K562 (cell line): Measurements from ENCODE around the gene MIDN. TPM values are rescaled to one million over a fixed set of nuclear protein-coding genes. Genes with fewer than 3 reads are reported as not detected.

ENCODE experiments used
- CREB1 ChIP-seq, 2 experiments: sonication (generic) in 1 of 2; formaldehyde crosslinking in 1 of 2; IDR thresholded peaks; 2 replicates each; pipeline versions ENCODE4 v1.6.1 to v1.8.0; 2012 to 2022; ENCODE audit warnings: inconsistent platforms in 1 of 2, mild to moderate bottlenecking in 1 of 2, missing genetic modification reagents in 1 of 2, moderate library complexity in 1 of 2
- ELF4 ChIP-seq: fragments of 450-650 bp; formaldehyde crosslinking; IDR thresholded peaks from 2 replicates; pipeline ENCODE4 v1.4.0; 2022; ENCODE audit warnings: missing genetic modification characterization
- FOXA3 ChIP-seq, 2 experiments: fragments of 450-650 bp in 1 of 2; sonication (generic) in 1 of 2; formaldehyde crosslinking; IDR thresholded peaks in 1 of 2; conservative IDR thresholded peaks in 1 of 2; 2 replicates each; pipeline versions ENCODE4 v1.4.0 to v1.8.0; 2020 to 2022; ENCODE audit warnings: mild to moderate bottlenecking in 2 of 2, missing genetic modification reagents in 1 of 2
- HES1 ChIP-seq: fragments of 450-650 bp; IDR thresholded peaks from 2 replicates; pipeline ENCODE4 v1.6.1; 2016; ENCODE audit warnings: low read depth, mild to moderate bottlenecking, moderate library complexity
- HSF4 ChIP-seq: fragments of 250-450 bp; sonication (Bioruptor Pico); IDR thresholded peaks from 2 replicates; pipeline ENCODE4 v2.1.2; 2022; ENCODE audit warnings: mild to moderate bottlenecking, moderate library complexity, borderline replicate concordance
- IFI16 ChIP-seq: fragments of 250-450 bp; sonication (Bioruptor Pico); IDR thresholded peaks from 2 replicates; pipeline ENCODE4 v2.1.2; 2022; ENCODE audit warnings: mild to moderate bottlenecking, inconsistent platforms
- NCOA2 ChIP-seq, 2 experiments: fragments of 450-650 bp; IDR thresholded peaks; 2 replicates each; pipeline ENCODE4 v1.6.1; 2018; ENCODE audit warnings: mild to moderate bottlenecking in 2 of 2, moderate library complexity in 1 of 2; ENCODE audit not compliant: partially characterized antibody in 2 of 2
- POLR2B ChIP-seq: fragments of 450-650 bp; IDR thresholded peaks from 2 replicates; pipeline ENCODE4 v1.6.1; 2018; ENCODE audit warnings: low read depth; ENCODE audit not compliant: partially characterized antibody
- RBM22 ChIP-seq: fragments of 200-400 bp; formaldehyde crosslinking; IDR thresholded peaks from 2 replicates; pipeline ENCODE4 v1.6.1; 2018; ENCODE audit warnings: low read length, low read depth; ENCODE audit not compliant: poor library complexity, severe bottlenecking
- TAF1 ChIP-seq: IDR thresholded peaks from 2 replicates; pipeline ENCODE4 v1.6.1; 2011; ENCODE audit warnings: mild to moderate bottlenecking, low read length, moderate library complexity; ENCODE audit not compliant: insufficient read depth, control insufficient read depth, severe bottlenecking; ENCODE audit errors: extremely low read depth
- TFAM ChIP-seq: fragments of 250-450 bp; sonication (Bioruptor Pico); conservative IDR thresholded peaks from 2 replicates; pipeline ENCODE4 v1.5.0; 2021; ENCODE audit warnings: mild to moderate bottlenecking, moderate library complexity
- XRCC4 ChIP-seq: IDR thresholded peaks from one replicate; pipeline ENCODE4 v1.6.1; 2011; ENCODE audit not compliant: insufficient read depth, insufficient read length; ENCODE audit errors: extremely low read depth
- ZBED1 ChIP-seq: IDR thresholded peaks from 2 replicates; pipeline ENCODE4 v1.6.1; 2014
- ZNF239 ChIP-seq: fragments of 250-450 bp; sonication (Bioruptor Pico); IDR thresholded peaks from 2 replicates; pipeline ENCODE4 v1.4.0; 2020; ENCODE audit warnings: mild to moderate bottlenecking
- polyA plus RNA-seq, 8 experiments: library from polyadenylated mRNA; depleted of rRNA in 4 of 8; stranded (reverse) in 5 of 8; unstranded in 3 of 8; fragments of >200 nt; fragmentation: Nextera tagmentation in 2 of 8; fragmentation: Illumina TruSeq in 1 of 8; extraction: Ambion mirVana in 2 of 8; extraction: Trizol in 1 of 8; gene quantifications; 2 replicates each; pipeline versions ENCODE4 v1.2.1 to v1.2.3, GENCODE V29; 2011 to 2014; ENCODE audit warnings: inconsistent platforms in 1 of 8, missing spikeins in 1 of 8
- total RNA-seq, 7 experiments: library from RNA; depleted of rRNA in 6 of 7; stranded (reverse); fragments of >200 nt in 6 of 7; fragmentation: Illumina TruSeq in 2 of 7; extraction: Trizol in 2 of 7; gene quantifications; 2 replicates each; pipeline versions ENCODE4 v1.2.1 to v1.2.3, GENCODE V29; 2011 to 2021; ENCODE audit warnings: low replicate concordance in 1 of 7
- TF ChIP-seq, protein P1 (sequence below): fragments of 150-350 bp; conservative IDR thresholded peaks from 2 replicates; pipeline ENCODE4 v1.6.1; 2014; ENCODE audit warnings: low read length
- TF ChIP-seq, protein P2 (sequence below): fragments of 450-650 bp; IDR thresholded peaks from 2 replicates; pipeline ENCODE4 v1.6.1; 2016; ENCODE audit warnings: low read depth

MIDN gene
- total and polyA plus RNA-seq, 9 of the 15 experiments (the other 6 are each of a cell fraction or from before 2014, with no cell fraction given): 0.17 to 120 (median 10.1) TPM

- TF ChIP-seq TFAM (CRISPR knock-in tag) (no peak), XRCC4 (no peak), HSF4 (no peak), CREB1 (IDR thresholded peaks at IDR 0.05) (no peak; the same call in 1 of the 2 replicates), CREB1 (CRISPR knock-in tag; IDR thresholded peaks at IDR 0.05) (no peak), FOXA3 (CRISPR knock-in tag; conservative IDR thresholded peaks at IDR 0.05 in 1 of 2, IDR thresholded peaks at IDR 0.05 in 1 of 2) (no peak), RBM22 (peak; percentile 90), HES1 (no peak), ELF4 (CRISPR knock-in tag) (no peak), NCOA2 (IDR thresholded peaks at IDR 0.05; ENCODE audit: partially characterized antibody in 2 of 2) (no peak), ZBED1 (no peak), IFI16 (CRISPR knock-in tag) (no peak), POLR2B (peak; percentile 11), ZNF239 (CRISPR knock-in tag) (no peak), TAF1 (peak; percentile 72)
- TF ChIP-seq, protein P1, sequence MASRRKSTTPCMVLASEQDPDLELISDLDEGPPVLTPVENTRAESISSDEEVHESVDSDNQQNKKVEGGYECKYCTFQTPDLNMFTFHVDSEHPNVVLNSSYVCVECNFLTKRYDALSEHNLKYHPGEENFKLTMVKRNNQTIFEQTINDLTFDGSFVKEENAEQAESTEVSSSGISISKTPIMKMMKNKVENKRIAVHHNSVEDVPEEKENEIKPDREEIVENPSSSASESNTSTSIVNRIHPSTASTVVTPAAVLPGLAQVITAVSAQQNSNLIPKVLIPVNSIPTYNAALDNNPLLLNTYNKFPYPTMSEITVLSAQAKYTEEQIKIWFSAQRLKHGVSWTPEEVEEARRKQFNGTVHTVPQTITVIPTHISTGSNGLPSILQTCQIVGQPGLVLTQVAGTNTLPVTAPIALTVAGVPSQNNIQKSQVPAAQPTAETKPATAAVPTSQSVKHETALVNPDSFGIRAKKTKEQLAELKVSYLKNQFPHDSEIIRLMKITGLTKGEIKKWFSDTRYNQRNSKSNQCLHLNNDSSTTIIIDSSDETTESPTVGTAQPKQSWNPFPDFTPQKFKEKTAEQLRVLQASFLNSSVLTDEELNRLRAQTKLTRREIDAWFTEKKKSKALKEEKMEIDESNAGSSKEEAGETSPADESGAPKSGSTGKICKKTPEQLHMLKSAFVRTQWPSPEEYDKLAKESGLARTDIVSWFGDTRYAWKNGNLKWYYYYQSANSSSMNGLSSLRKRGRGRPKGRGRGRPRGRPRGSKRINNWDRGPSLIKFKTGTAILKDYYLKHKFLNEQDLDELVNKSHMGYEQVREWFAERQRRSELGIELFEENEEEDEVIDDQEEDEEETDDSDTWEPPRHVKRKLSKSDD: no peak
- TF ChIP-seq, protein P2, sequence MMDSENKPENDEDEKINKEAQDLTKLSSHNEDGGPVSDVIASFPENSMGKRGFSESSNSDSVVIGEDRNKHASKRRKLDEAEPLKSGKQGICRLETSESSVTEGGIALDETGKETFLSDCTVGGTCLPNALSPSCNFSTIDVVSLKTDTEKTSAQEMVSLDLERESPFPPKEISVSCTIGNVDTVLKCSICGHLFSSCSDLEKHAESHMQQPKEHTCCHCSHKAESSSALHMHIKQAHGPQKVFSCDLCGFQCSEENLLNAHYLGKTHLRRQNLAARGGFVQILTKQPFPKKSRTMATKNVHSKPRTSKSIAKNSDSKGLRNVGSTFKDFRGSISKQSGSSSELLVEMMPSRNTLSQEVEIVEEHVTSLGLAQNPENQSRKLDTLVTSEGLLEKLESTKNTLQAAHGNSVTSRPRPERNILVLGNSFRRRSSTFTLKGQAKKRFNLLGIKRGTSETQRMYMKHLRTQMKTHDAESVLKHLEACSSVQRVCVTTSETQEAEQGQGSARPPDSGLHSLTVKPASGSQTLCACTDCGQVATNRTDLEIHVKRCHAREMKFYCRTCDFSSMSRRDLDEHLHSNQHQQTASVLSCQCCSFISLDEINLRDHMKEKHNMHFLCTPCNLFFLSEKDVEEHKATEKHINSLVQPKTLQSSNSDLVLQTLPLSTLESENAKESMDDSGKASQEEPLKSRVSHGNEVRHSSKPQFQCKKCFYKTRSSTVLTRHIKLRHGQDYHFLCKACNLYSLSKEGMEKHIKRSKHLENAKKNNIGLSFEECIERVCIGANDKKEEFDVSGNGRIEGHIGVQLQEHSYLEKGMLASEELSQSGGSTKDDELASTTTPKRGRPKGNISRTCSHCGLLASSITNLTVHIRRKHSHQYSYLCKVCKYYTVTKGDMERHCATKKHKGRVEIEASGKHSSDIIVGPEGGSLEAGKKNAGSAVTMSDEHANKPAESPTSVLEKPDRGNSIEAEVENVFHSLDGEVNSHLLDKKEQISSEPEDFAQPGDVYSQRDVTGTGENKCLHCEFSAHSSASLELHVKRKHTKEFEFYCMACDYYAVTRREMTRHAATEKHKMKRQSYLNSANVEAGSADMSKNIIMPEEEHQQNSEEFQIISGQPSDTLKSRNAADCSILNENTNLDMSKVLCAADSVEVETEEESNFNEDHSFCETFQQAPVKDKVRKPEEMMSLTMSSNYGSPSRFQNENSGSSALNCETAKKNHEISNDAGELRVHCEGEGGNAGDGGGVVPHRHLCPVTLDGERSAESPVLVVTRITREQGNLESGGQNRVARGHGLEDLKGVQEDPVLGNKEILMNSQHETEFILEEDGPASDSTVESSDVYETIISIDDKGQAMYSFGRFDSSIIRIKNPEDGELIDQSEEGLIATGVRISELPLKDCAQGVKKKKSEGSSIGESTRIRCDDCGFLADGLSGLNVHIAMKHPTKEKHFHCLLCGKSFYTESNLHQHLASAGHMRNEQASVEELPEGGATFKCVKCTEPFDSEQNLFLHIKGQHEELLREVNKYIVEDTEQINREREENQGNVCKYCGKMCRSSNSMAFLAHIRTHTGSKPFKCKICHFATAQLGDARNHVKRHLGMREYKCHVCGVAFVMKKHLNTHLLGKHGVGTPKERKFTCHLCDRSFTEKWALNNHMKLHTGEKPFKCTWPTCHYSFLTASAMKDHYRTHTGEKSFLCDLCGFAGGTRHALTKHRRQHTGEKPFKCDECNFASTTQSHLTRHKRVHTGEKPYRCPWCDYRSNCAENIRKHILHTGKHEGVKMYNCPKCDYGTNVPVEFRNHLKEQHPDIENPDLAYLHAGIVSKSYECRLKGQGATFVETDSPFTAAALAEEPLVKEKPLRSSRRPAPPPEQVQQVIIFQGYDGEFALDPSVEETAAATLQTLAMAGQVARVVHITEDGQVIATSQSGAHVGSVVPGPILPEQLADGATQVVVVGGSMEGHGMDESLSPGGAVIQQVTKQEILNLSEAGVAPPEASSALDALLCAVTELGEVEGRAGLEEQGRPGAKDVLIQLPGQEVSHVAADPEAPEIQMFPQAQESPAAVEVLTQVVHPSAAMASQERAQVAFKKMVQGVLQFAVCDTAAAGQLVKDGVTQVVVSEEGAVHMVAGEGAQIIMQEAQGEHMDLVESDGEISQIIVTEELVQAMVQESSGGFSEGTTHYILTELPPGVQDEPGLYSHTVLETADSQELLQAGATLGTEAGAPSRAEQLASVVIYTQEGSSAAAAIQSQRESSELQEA: no peak
Observed at GRCh38 chr19:1249298-1249989, 1.1 kb downstream of the MIDN start (continued).
